ENCODE measurements around the gene TBC1D2B. TPM values are rescaled to one million over a fixed set of nuclear protein-coding genes. Genes with fewer than 3 reads are reported as not detected.

TBC1D2B gene
- polyA plus RNA-seq, 1 donor from 2014 or later, result 9.4 TPM

DNA sequence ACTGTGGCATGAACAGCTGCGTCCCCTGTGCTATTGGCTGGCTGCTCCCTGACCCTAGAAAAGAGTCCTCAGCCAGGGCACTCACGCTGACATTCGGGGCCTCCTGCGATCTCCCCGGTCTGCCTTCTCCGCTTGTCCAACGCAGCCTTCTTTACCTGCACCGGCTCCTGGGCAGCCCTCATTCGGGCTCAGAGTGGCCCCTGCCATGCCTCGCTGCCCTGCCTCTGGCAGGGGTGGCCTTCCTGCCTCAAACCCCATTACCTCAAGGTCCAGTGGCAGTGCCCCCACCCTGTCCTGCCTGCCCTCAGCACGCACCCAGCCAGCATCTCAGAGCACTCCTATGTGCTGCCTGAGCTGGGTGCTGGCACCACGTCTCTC, 86.5 kb downstream of the TBC1D2B start:
- H3K9ac ChIP-seq (ENCODE audit: low read length), result no peak overlapping the region
- H3K36me3 ChIP-seq (ENCODE audit: insufficient read depth, low read length), result no peaks in the 10 kb centered on the region
- H3K9me3 ChIP-seq (ENCODE audit: low read length), result no peaks in the 10 kb centered on the region
- no peak overlapping the region for H2AFZ ChIP-seq (ENCODE audit: low read depth, low read length)
- no peak overlapping the region for H3K27ac ChIP-seq (ENCODE audit: low read length)
- no peaks in the 10 kb centered on the region for H3K9me2 ChIP-seq (ENCODE audit: insufficient read depth, low read length)
- no peak overlapping the region for H3K4me3 ChIP-seq (ENCODE audit: low read length)
- no peaks in the 10 kb centered on the region for H4K20me1 ChIP-seq (ENCODE audit: insufficient read depth)
- no peaks in the 10 kb centered on the region for H3K27me3 ChIP-seq (ENCODE audit: insufficient read depth, low read depth, low read length)
- no peak overlapping the region for H3K4me2 ChIP-seq (ENCODE audit: low read length)
- no peaks in the 10 kb centered on the region for H3K79me2 ChIP-seq (replicated peaks; ENCODE audit: insufficient read depth, low read length)
- no peak for TF ChIP-seq EP300 (conservative IDR thresholded peaks at IDR 0.05; ENCODE audit: poor library complexity, severe bottlenecking)
- no peak for TF ChIP-seq SMC3 (conservative IDR thresholded peaks at IDR 0.05; ENCODE audit: poor library complexity)
- no peak for TF ChIP-seq MXI1 (conservative IDR thresholded peaks at IDR 0.05; ENCODE audit: poor library complexity, severe bottlenecking)
- no peak for TF ChIP-seq REST (IDR thresholded peaks at IDR 0.05; ENCODE audit: borderline replicate concordance)
- TF ChIP-seq POLR2AphosphoS5 (IDR thresholded peaks at IDR 0.05), result no peak
- no peak for TF ChIP-seq EZH2 (IDR thresholded peaks at IDR 0.05; ENCODE audit: borderline replicate concordance, insufficient read depth, low read length, poor library complexity, severe bottlenecking)
- no peak for TF ChIP-seq CTCF (IDR thresholded peaks at IDR 0.05; ENCODE audit: poor library complexity, severe bottlenecking)
- TF ChIP-seq RAD21 (conservative IDR thresholded peaks at IDR 0.05), result no peak
- TF ChIP-seq TAF1 (IDR thresholded peaks at IDR 0.05; ENCODE audit: low read depth), result no peak
- H3F3A ChIP-seq (ENCODE audit: insufficient read depth, low read length, poor library complexity, severe bottlenecking), result no peaks in the 10 kb centered on the region

DNA sequence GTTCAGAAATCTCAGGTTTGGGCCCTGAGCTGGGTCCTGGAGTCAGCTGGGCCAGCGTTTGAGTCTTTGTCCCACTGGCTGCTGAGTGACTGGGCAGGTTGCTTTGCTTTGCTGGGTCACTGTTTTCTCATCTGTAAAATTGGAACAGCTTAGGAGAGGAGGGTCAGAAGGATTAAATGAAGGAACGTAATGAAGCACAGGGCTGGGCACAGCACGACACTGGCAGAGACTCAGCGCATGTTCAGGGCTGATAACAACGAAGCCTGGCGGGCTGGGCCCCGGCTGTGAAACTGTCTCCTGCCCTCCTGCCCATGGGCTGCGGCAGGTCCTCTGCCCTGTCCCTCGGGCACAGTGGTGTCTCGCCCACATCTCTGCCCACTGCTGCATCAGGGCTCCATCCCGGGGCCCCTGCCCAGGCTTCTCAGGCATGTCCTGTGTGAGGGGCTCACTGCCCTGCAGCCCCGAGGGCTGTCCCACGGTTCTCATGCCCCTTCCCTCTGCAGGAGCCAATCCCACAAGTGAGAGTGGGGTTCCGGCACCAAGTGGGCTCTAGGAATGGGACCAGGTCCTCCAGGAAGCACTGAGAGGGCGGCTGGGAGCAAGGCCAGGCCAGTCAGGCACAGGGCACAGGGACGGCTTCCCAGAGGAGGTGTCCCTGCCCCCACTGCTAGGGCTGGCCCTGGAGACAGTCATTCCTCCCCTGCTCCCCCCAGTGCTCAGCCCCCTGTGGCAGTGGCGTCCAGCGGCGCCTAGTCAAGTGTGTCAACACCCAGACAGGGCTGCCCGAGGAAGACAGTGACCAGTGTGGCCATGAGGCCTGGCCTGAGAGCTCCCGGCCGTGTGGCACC, 88.0 kb downstream of the TBC1D2B start:
- H3F3A ChIP-seq (ENCODE audit: insufficient read depth, low read length, poor library complexity, severe bottlenecking), result no peaks in the 10 kb centered on the region
- H3K36me3 ChIP-seq (ENCODE audit: insufficient read depth, low read length), result no peaks in the 10 kb centered on the region
- TF ChIP-seq SMC3 (conservative IDR thresholded peaks at IDR 0.05; ENCODE audit: poor library complexity) (no peak), REST (IDR thresholded peaks at IDR 0.05; ENCODE audit: borderline replicate concordance) (no peak), RAD21 (conservative IDR thresholded peaks at IDR 0.05) (no peak), MXI1 (conservative IDR thresholded peaks at IDR 0.05; ENCODE audit: poor library complexity, severe bottlenecking) (no peak), EP300 (conservative IDR thresholded peaks at IDR 0.05; ENCODE audit: poor library complexity, severe bottlenecking) (no peak), TAF1 (IDR thresholded peaks at IDR 0.05; ENCODE audit: low read depth) (no peak), POLR2AphosphoS5 (IDR thresholded peaks at IDR 0.05) (no peak), CTCF (IDR thresholded peaks at IDR 0.05; ENCODE audit: poor library complexity, severe bottlenecking) (no peak), EZH2 (IDR thresholded peaks at IDR 0.05; ENCODE audit: borderline replicate concordance, insufficient read depth, low read length, poor library complexity, severe bottlenecking) (no peak)
- H3K9me3 ChIP-seq (ENCODE audit: low read length), result no peaks in the 10 kb centered on the region
- H3K9ac ChIP-seq (ENCODE audit: low read length), result no peak overlapping the region
- no peak overlapping the region for H2AFZ ChIP-seq (ENCODE audit: low read depth, low read length)
- no peak overlapping the region for H3K4me3 ChIP-seq (ENCODE audit: low read length)
- no peaks in the 10 kb centered on the region for H3K9me2 ChIP-seq (ENCODE audit: insufficient read depth, low read length)
- no peak overlapping the region for H3K4me2 ChIP-seq (ENCODE audit: low read length)
- H3K79me2 ChIP-seq (replicated peaks; ENCODE audit: insufficient read depth, low read length), result no peaks in the 10 kb centered on the region
- no peaks in the 10 kb centered on the region for H4K20me1 ChIP-seq (ENCODE audit: insufficient read depth)
- no peak overlapping the region for H3K27ac ChIP-seq (ENCODE audit: low read length)
- H3K27me3 ChIP-seq (ENCODE audit: insufficient read depth, low read depth, low read length), result no peaks in the 10 kb centered on the region

Data from neural cell (in vitro differentiated cells).